A549 treated with GW870086 at 1 μM for 4 hours (cell line): ENCODE results near the gene GUCA1A. TPM values are rescaled to one million over a fixed set of nuclear protein-coding genes. Genes with fewer than 3 reads are reported as not detected.

Source experiments
- total RNA-seq: library from RNA; stranded (reverse); fragments of 200-300 nt; extraction: Qiagen RNA extraction; gene quantifications from 5 replicates; pipeline ENCODE4 v1.2.3, GENCODE V29; 2022; ENCODE audit warnings: low read depth

GUCA1A gene
- not detected in 5 replicates for total RNA-seq

GRCh38 chr6:42173101-42173500, at the start of gene GUCA1A:
TSS of gene GUCA1A (plus strand) at chr6:42173364. CDS start at chr6:42173614, 250 bp downstream.

GRCh38 chr6:42142118-42142835, 30.9 kb upstream of the GUCA1A start, which contains the start of gene C6orf132:
TSS of gene C6orf132 (minus strand) at chr6:42142620. CDS start at chr6:42142444, 176 bp downstream.

GRCh38 chr6:42217519-42218367, 44.6 kb downstream of the GUCA1A start, which contains the start of gene MRPS10:
TSS of gene MRPS10 (minus strand) at chr6:42217861. CDS start at chr6:42217849, 12 bp downstream.

Other genes with a start within 250 kb of the GUCA1A start
- gene CCND3, start 231.6 kb upstream of the GUCA1A start, total RNA-seq: 121 to 186 TPM (median 172 TPM) in 5 replicates
- 12.5 to 14.6 TPM (median 13.6 TPM) in 5 replicates for gene TAF8, start 122.8 kb upstream of the GUCA1A start, total RNA-seq
- gene C6orf132, start 30.7 kb upstream of the GUCA1A start, total RNA-seq: 2.6 to 3.5 TPM (median 2.6 TPM) in 5 replicates
- 0.31 to 0.63 TPM (median 0.50 TPM) in 5 replicates for gene GUCA1B, start 21.6 kb downstream of the GUCA1A start, total RNA-seq
- 37.1 to 41.9 TPM (median 37.6 TPM) in 5 replicates for gene MRPS10, start 44.5 kb downstream of the GUCA1A start, total RNA-seq